KMS-11 (cell line): Measurements from ENCODE around the gene PRKAR1B.
"Not testable (repeated sequence)": the region's sequence is repeated elsewhere in the genome, so short reads cannot be mapped to it uniquely, and the experiment has no call there.

Source experiments
- H2AFZ ChIP-seq: fragments of 200-600 bp; sonication (generic); 2 replicates; pipeline ENCODE4 v1.6.1; 2016; ENCODE audit warnings: antibody characterized with exemption, mixed run types, low read depth
- H3K27ac ChIP-seq: fragments of 200-600 bp; sonication (generic); 2 replicates; pipeline ENCODE4 v1.6.1; 2016; ENCODE audit warnings: mild to moderate bottlenecking, mixed run types
- H3K27me3 ChIP-seq: fragments of 200-600 bp; sonication (generic); 2 replicates; pipeline ENCODE4 v1.6.1; 2017; ENCODE audit warnings: mild to moderate bottlenecking, low read depth, mixed run types, moderate library complexity; ENCODE audit not compliant: insufficient read depth
- H3K36me3 ChIP-seq: fragments of 200-600 bp; sonication (generic); 2 replicates; pipeline ENCODE4 v1.6.1; 2017; ENCODE audit warnings: mild to moderate bottlenecking, mixed run types; ENCODE audit not compliant: insufficient read depth
- H3K4me1 ChIP-seq: fragments of 200-600 bp; sonication (generic); 2 replicates; pipeline ENCODE4 v1.6.1; 2016; ENCODE audit warnings: mild to moderate bottlenecking, low read depth, mixed run types; ENCODE audit not compliant: poor library complexity, severe bottlenecking
- H3K4me2 ChIP-seq: fragments of 200-600 bp; sonication (generic); 2 replicates; pipeline ENCODE4 v1.7.0; 2016; ENCODE audit warnings: mild to moderate bottlenecking, mixed run types
- H3K4me3 ChIP-seq: fragments of 200-600 bp; sonication (generic); IDR thresholded peaks from 2 replicates; pipeline ENCODE4 v1.6.1; 2017; ENCODE audit warnings: low read depth, low read length, mixed read lengths; ENCODE audit not compliant: insufficient read depth
- H3K79me2 ChIP-seq: fragments of 200-600 bp; sonication (generic); 2 replicates; pipeline ENCODE4 v1.6.1; 2016; ENCODE audit warnings: low read depth, mixed run types; ENCODE audit not compliant: insufficient read depth
- H3K9ac ChIP-seq: fragments of 200-600 bp; sonication (generic); 2 replicates; pipeline ENCODE4 v1.6.1; 2016; ENCODE audit warnings: mild to moderate bottlenecking, mixed run types
- H4K20me1 ChIP-seq: fragments of 200-600 bp; sonication (generic); 2 replicates; pipeline ENCODE4 v1.6.1; 2016; ENCODE audit warnings: mild to moderate bottlenecking, mixed run types; ENCODE audit not compliant: insufficient read depth
- TF ChIP-seq, protein P1 (sequence below): fragments of 200-600 bp; sonication (generic); conservative IDR thresholded peaks from 2 replicates; pipeline ENCODE4 v1.6.1; 2017; ENCODE audit warnings: low read depth, mild to moderate bottlenecking, antibody characterized with exemption, low read length, moderate library complexity, mixed read lengths

The PRKAR1B gene

DNA sequence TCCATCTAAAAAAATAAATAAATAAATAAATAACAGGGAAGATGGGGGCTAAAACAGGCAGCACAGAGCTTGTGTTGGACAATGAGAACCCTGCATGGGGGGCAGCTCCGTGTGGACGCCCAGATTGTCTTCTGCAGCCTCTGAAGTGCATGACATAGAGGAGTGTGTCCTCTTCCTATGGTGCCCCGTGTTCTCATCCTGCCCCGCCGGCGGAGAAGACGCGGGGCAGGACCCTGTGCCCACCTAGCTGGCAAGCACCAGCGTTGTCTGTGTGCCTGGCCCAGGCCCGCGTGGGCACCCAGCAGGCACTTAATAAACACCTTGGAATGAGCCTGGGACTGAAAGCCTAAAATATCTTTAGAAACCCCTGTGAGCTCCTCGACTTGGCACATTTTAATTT, 89.3 kb downstream of the PRKAR1B start:
- H3K79me2 ChIP-seq: no peaks in the 10 kb centered on the region; the same call in 1 of the 2 replicates
- no peak overlapping the region for H3K27ac ChIP-seq
- H3K27me3 ChIP-seq: no peaks in the 10 kb centered on the region
- no peak overlapping the region for H2AFZ ChIP-seq
- no peaks in the 10 kb centered on the region for H3K36me3 ChIP-seq
- TF ChIP-seq, protein P1, sequence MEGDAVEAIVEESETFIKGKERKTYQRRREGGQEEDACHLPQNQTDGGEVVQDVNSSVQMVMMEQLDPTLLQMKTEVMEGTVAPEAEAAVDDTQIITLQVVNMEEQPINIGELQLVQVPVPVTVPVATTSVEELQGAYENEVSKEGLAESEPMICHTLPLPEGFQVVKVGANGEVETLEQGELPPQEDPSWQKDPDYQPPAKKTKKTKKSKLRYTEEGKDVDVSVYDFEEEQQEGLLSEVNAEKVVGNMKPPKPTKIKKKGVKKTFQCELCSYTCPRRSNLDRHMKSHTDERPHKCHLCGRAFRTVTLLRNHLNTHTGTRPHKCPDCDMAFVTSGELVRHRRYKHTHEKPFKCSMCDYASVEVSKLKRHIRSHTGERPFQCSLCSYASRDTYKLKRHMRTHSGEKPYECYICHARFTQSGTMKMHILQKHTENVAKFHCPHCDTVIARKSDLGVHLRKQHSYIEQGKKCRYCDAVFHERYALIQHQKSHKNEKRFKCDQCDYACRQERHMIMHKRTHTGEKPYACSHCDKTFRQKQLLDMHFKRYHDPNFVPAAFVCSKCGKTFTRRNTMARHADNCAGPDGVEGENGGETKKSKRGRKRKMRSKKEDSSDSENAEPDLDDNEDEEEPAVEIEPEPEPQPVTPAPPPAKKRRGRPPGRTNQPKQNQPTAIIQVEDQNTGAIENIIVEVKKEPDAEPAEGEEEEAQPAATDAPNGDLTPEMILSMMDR: no peak
- no peaks in the 10 kb centered on the region for H3K4me1 ChIP-seq
- no peak overlapping the region for H3K9ac ChIP-seq
- H3K4me2 ChIP-seq: no peak overlapping the region
- no peak overlapping the region for H3K4me3 ChIP-seq
- H4K20me1 ChIP-seq: no peaks in the 10 kb centered on the region

DNA sequence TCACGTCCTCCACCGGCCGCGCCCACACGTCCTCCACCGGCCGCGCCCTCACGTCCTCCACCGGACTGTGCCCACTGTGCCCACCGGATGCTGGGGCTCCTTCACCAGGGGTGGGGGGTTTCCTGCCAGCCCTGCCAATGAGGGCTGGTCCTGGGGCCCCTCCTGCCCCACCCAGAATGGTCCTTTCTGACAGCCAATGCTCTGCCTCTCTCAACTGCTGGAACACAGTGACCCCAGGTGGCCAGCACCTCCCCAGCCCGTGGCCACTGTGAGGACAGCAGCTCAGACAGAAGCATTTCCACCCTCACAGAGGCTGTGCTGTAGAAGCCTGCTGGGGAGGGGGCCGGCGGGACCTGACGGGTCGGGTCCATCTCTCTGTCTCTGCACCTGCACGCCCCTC, 90.7 kb downstream of the PRKAR1B start:
- TF ChIP-seq, protein P1: no peak
- H4K20me1 ChIP-seq: no peaks in the 10 kb centered on the region
- H3K4me1 ChIP-seq: no peaks in the 10 kb centered on the region
- no peak overlapping the region for H3K9ac ChIP-seq
- no peak overlapping the region for H3K4me2 ChIP-seq
- H2AFZ ChIP-seq: no peak overlapping the region
- no peak overlapping the region for H3K4me3 ChIP-seq
- no peak overlapping the region for H3K27ac ChIP-seq
- no peaks in the 10 kb centered on the region; the same call in 1 of the 2 replicates for H3K79me2 ChIP-seq
- H3K36me3 ChIP-seq: no peaks in the 10 kb centered on the region
- no peaks in the 10 kb centered on the region for H3K27me3 ChIP-seq

DNA sequence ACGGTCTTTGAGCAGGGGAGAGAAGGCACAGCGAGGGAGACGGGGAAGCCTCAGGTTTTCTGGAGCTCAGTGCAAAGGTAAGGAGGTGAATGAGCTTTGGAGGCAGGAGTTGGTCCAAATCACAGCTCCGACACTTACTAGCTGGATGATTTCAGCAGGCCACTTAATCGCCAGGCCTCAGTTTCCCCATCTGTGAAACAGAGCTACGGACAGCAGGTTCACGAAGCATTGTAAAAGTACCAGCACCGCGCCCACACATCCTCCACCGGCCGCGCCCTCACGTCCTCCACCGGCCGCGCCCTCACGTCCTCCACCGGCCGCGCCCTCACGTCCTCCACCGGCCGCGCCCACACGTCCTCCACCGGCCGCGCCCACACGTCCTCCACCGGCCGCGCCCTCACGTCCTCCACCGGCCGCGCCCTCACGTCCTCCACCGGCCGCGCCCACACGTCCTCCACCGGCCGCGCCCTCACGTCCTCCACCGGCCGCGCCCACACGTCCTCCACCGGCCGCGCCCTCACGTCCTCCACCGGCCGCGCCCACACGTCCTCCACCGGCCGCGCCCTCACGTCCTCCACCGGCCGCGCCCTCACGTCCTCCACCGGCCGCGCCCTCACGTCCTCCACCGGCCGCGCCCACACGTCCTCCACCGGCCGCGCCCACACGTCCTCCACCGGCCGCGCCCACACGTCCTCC, 91.2 kb downstream of the PRKAR1B start:
- H3K36me3 ChIP-seq, H4K20me1 ChIP-seq, H3K4me3 ChIP-seq, H3K27ac ChIP-seq, H3K4me2 ChIP-seq, H2AFZ ChIP-seq, H3K79me2 ChIP-seq, H3K27me3 ChIP-seq, H3K9ac ChIP-seq, H3K4me1 ChIP-seq: not testable (repeated sequence)

DNA sequence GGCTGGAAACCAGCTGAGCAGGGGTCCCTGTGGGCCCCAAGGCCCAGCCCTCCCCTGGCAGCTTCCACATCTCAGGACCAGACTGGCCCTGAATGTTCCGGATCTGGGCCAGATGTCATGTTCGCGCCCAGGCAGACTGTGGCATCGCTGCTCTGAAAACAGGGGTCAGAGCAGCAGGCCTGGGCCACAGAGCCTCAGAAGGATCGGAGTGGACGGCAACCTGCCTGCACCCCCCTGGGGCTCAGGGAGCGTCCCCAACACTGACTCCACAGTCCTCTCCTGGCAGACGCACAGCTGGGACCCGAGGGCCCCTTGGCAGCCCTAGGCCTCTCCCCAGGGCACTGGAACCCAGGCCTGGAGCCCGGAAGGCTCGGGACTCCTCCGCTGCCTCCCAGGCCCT, 91.9 kb downstream of the PRKAR1B start:
- H3K4me2 ChIP-seq: no peak overlapping the region

More for the DNA sequence above, 91.9 kb downstream of the PRKAR1B start:
- Histone ChIP-seq H3K36me3 (no peaks in the 10 kb centered on the region), H4K20me1 (no peaks in the 10 kb centered on the region), H2AFZ (no peak overlapping the region), H3K4me3 (no peak overlapping the region), H3K4me1 (no peaks in the 10 kb centered on the region), H3K79me2 (no peaks in the 10 kb centered on the region; the same call in 1 of the 2 replicates), H3K9ac (no peak overlapping the region), H3K27ac (no peak overlapping the region), H3K27me3 (no peaks in the 10 kb centered on the region)
- TF ChIP-seq, protein P1: no peak
